Measurements from ENCODE around the gene STMN1. TPM values are rescaled to one million over a fixed set of nuclear protein-coding genes. Genes with fewer than 3 reads are reported as not detected.

The STMN1 gene
- total and polyA plus RNA-seq, 10 of the 15 experiments (the other 5 are each of a cell fraction or from before 2014, with no cell fraction given): 220 to 1,272 (median 603) TPM

DNA sequence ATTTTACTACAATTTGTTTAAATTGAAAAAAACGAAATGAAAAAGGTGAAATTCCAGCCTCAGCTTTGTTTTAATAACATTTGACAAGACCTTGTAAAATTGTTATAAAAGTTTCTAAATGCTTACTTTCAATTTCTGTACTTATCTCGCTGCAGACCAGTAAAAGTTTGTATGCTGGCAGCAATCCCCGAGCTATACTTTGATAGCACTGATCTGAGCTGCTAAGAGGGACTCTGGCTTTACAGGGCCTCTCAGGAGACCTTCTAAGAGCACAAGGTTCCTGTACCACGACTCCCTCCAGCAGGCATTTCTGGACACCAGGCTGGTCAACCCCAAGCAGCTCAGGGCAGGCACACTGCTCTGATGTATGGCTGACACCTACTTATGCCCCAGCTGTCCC is 13.1 kb downstream of the STMN1 start (continued):
- no peak for TF ChIP-seq SKIL (IDR thresholded peaks at IDR 0.05; ENCODE audit: low read depth, poor library complexity, severe bottlenecking)
- no peak for TF ChIP-seq JUND (IDR thresholded peaks at IDR 0.05; ENCODE audit: low read depth, low read length)
- TF ChIP-seq MTA3 (IDR thresholded peaks at IDR 0.05; ENCODE audit: borderline replicate concordance, low read length): no peak
- TF ChIP-seq JUNB (IDR thresholded peaks at IDR 0.05): no peak
- no peak for TF ChIP-seq LARP7 (IDR thresholded peaks at IDR 0.05)
- TF ChIP-seq NR2C1 (IDR thresholded peaks at IDR 0.05): no peak

DNA sequence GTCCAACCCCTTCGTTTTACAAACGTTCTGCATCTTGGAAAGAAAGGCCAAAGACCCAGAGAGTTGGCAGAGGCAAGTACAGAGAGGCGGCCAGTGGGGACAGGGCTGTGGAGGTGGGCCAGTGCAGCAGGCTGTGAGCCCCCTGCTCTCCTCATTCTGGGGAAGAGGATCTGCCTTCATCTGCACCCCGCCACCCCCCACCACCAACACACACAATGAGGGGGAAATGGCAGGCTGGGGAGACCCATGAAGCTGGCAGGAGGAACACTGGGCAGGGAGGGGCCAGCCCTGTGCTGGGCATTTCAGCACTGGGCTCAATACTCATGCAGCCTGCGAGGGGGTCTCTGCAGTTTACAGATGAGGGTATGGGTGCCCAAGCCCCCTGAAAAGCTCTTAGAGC is 14.6 kb downstream of the STMN1 start:
- in situ Hi-C loops (cut with MboI): no loop called here
- Histone ChIP-seq H3K4me1 (ENCODE audit: control insufficient read depth, insufficient read depth, low read length) (peaks cover 3% of the 10 kb centered on the region; the same call in 1 of the 2 replicates), H3K36me3 (ENCODE audit: control insufficient read depth in 2 of 2, insufficient read depth in 2 of 2, low read length in 1 of 2) (peaks cover 0 to 2% of the 10 kb centered on the region in 2 experiments; a peak in 1 of 4 replicates), H3K4me2 (ENCODE audit: control insufficient read depth, insufficient read depth) (no peak overlapping the region), H3K9ac (ENCODE audit: control insufficient read depth, insufficient read depth, low read length) (no peak overlapping the region), H3K27me3 (replicated peaks in 1 of 2; ENCODE audit: control insufficient read depth in 2 of 2, insufficient read depth in 2 of 2, low read length in 1 of 2) (no peaks in the 10 kb centered on the region), H3K79me2 (ENCODE audit: control insufficient read depth, insufficient read depth, low read length) (no peaks in the 10 kb centered on the region), H3K27ac (ENCODE audit: control insufficient read depth, insufficient read depth) (no peak overlapping the region), H3K4me3 (no peak overlapping the region), H4K20me1 (ENCODE audit: control insufficient read depth, insufficient read depth) (no peaks in the 10 kb centered on the region), H2AFZ (ENCODE audit: control insufficient read depth, low read depth, low read length) (no peak overlapping the region), H3K9me3 (replicated peaks; ENCODE audit: control insufficient read depth, insufficient read depth, low read length) (no peaks in the 10 kb centered on the region)
- no TSS peak for BruUV-seq (replicated peaks)
- no peak for TF ChIP-seq SPI1 (IDR thresholded peaks at IDR 0.05; ENCODE audit: borderline replicate concordance, insufficient read depth, low read depth, low read length)
- ChIA-PET RAD21 (ENCODE audit: unreplicated experiment) (interaction anchor here (1.5 kb wide), 1 partner anchor 106 kb away, joined by 4 read pairs; the partner anchor contains the start of gene PAFAH2), SMC1A (ENCODE audit: uncharacterized antibody, unreplicated experiment) (interaction anchor here (19.7 kb wide), 1 partner anchor 107 kb away, joined by 319 read pairs; the partner anchor contains the start of gene PAFAH2), POLR2A (interaction anchor here (0.6 to 1.2 kb wide), 2 partner anchors 21 to 104 kb away, joined by 3 to 4 read pairs; no protein-coding TSS in a partner anchor), CTCF (interaction anchor here (6.0 to 14.0 kb wide), 2 partner anchors 12 to 105 kb away, joined by 89 to 383 read pairs; partner anchors contain the start of gene PAFAH2)
- FAIRE-seq (no peak), ATAC-seq (no peak), DNase-seq (ENCODE audit: low read depth, low spot score) (no peak)
- 28% methylated on average over 5 of the region's 5 CpGs for WGBS (ENCODE audit: insufficient coverage, insufficient replicate concordance, low lambda C conversion rate, missing lambda C conversion rate)
- intact Hi-C loops (cut with micrococcal nuclease; ENCODE audit: unreplicated experiment): no loop called here
